Adrenal gland (tissue), 5 donors: ENCODE results near the gene ALPP.

Source experiments
- POLR2A ChIP-seq, 2 donors: fragments of 450-650 bp; IDR thresholded peaks; one replicate each; pipeline ENCODE4 v1.6.1; 2017; ENCODE audit warnings: antibody characterized with exemption in 2 of 2, mild to moderate bottlenecking in 2 of 2, moderate library complexity in 1 of 2
- TF ChIP-seq, protein P1 (sequence below), 6 experiments: fragments of 450-650 bp in 4 of 6; fragments of 200-600 bp in 2 of 6; sonication (generic) in 1 of 6; IDR thresholded peaks; 1 replicate in 5 of 6; 2 replicates in 1 of 6; pipeline versions ENCODE4 v1.5.1 to v1.8.0; 2016 to 2021; ENCODE audit warnings: antibody characterized with exemption in 6 of 6, mild to moderate bottlenecking in 2 of 6, moderate library complexity in 1 of 6
- donor health status: DM: no; HTN: no; CAD: no.

DNA sequence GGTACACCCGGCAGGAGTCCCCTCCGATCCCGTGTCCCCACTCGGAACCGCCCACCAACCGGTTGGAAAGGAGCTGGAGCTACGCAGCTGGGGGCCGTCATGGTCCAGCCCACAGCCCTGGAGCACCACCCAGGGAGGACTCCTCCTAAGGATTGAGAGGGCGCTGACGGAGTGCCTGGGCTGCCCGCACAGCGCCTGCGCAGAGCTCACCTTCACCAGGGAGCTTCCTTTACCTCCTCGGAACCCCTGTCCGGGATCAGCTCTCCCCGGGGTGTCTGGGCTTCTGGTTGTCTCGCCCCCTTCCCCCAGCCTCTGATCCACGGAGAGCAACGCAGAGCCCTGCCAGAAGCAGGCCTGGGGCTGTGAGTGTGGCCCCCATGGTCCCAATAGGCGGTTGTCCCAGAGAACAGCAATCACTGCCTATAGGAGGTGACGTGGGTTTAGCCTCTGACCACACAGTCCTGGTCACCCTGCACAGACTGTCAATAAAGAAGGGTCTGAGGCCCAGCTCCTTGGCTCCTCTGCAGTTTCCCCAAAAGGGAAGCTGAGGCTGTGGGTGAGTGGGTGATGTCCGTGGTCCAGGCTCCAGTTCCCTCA, 42.7 kb downstream of the ALPP start:
- TF ChIP-seq, protein P1, sequence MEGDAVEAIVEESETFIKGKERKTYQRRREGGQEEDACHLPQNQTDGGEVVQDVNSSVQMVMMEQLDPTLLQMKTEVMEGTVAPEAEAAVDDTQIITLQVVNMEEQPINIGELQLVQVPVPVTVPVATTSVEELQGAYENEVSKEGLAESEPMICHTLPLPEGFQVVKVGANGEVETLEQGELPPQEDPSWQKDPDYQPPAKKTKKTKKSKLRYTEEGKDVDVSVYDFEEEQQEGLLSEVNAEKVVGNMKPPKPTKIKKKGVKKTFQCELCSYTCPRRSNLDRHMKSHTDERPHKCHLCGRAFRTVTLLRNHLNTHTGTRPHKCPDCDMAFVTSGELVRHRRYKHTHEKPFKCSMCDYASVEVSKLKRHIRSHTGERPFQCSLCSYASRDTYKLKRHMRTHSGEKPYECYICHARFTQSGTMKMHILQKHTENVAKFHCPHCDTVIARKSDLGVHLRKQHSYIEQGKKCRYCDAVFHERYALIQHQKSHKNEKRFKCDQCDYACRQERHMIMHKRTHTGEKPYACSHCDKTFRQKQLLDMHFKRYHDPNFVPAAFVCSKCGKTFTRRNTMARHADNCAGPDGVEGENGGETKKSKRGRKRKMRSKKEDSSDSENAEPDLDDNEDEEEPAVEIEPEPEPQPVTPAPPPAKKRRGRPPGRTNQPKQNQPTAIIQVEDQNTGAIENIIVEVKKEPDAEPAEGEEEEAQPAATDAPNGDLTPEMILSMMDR (IDR thresholded peaks at IDR 0.05): no peak
- no peak for TF ChIP-seq POLR2A (IDR thresholded peaks at IDR 0.05)
